DMS53 treated with DMSO at 0.1 percent for 48 hours (cell line): Measurements from ENCODE around the gene OR2M4.
A peak's percentile ranks its signal among the peaks of the same experiment; 100 is the strongest.
"Not testable (repeated sequence)": the region's sequence is repeated elsewhere in the genome, so short reads cannot be mapped to it uniquely, and the experiment has no call there.

Experiments
- DNase-seq: peaks from one replicate; lab custom pipeline; 2025; ENCODE audit not compliant: unreplicated experiment; lab: John Stamatoyannopoulos, UW

Gene OR2M4

DNA sequence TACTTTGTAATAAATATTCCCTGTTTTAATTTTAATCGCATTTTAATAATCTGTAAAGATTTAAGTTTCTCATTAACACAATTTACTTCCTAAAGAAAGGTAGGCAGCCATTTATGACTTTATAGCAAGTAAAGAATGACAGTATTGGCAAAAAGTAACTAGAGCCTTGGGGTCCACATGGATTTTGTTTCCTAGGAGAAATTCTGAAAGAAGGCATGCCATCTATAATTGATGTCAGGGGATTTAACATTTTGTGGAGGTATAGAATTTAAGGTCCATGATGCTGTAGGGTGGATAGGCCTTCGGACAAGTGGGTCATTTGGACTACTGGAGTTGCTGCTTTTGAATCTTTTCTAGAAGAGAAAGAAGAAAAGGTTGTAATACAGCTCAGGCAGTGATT, at the start of gene OR2M4:
Gene OR2M4, plus strand, starts transcription at position 301 of the 400 bp plus-strand sequence. CDS start 7,512 bp downstream, outside the sequence.
- DNase-seq = no peak

DNA sequence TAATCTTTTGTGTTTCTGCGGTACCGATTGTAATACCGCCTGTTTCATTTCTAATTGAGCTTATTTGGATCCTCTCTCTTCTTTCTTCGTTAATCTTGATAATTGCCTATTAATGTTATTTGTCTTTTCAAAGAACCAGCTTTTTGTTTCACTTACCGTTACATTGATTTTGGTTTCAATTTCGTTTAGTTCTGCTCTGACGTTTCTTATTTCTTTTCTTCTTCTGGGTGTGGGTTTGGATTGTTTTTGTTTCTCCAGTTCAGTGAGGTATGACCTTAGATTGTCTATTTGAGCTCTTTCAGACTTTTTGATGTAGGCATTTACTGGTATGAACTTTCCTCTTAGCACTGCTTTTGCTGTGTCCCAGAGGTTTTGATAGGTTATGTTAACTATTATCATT, 47.2 kb upstream of the OR2M4 start:
- DNase-seq = no peak

DNA sequence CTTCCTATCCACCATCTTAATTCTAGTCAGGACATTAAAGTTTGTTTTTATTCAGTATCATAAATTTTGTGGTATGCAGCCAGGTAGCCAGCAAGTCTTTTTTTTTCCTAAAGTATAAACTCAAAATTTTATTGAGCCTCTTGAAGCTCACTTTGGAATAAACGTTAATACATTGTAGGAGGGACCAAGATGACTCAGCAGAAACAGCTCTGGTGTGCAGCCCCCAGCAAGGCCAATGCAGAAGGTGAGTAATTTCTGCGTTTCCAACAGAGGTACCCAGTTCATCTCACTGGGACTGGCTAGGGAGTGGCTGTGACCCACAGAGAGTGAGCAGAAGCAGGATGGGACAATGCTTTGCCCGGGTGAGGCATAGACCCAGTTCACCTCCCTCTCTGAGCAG, 43.9 kb upstream of the OR2M4 start:
- no peak for DNase-seq

GRCh38 chr1:248189026-248189425, 42.2 kb upstream of the OR2M4 start:
- no peak for DNase-seq

DNA sequence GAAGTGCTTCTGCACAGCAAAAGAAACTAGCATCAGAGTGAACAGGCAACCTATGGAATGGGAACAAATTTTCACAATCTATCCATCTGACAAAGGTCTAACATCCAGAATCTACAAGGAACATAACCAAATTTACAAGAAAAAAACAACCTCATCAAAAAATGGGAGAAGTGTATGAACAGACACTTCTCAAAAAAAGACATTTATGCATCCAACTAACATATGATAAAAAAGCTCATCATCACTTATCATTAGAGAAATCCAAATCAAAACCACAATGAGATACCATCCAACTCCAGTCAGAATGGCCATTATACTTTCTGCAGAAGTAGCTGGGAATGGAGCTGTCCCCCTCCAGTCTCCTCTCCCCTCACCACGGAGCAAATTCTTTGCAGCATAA, 37.1 kb upstream of the OR2M4 start:
- no peak for DNase-seq

DNA sequence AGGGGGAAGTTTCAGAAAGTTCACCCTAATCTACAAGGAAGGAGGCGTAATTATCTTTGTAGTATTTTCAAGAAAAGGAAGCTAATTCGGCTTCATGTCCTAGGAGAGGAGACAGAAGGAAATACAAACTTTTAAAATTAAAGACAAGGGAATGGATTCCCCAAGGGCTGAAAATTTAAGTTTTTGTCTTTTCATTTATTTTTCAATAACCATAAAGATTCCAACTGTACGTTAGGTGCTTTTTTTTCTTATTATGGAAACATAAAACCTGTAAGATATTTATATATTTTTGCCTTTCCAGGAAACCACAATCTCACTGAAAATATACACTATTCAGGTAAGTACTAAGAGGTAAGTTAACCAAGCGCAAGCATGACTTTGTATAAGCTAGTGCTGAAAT, 34.3 kb upstream of the OR2M4 start, which contains the start of gene OR2M3:
Gene OR2M3, plus strand, starts transcription at position 301 of the 400 bp plus-strand sequence. CDS start 5,803 bp downstream, outside the sequence.
- DNase-seq = no peak

GRCh38 chr1:248215880-248216279, 15.3 kb upstream of the OR2M4 start:
- no peak for DNase-seq

GRCh38 chr1:248225537-248225936, 5.7 kb upstream of the OR2M4 start:
- no peak for DNase-seq

DNA sequence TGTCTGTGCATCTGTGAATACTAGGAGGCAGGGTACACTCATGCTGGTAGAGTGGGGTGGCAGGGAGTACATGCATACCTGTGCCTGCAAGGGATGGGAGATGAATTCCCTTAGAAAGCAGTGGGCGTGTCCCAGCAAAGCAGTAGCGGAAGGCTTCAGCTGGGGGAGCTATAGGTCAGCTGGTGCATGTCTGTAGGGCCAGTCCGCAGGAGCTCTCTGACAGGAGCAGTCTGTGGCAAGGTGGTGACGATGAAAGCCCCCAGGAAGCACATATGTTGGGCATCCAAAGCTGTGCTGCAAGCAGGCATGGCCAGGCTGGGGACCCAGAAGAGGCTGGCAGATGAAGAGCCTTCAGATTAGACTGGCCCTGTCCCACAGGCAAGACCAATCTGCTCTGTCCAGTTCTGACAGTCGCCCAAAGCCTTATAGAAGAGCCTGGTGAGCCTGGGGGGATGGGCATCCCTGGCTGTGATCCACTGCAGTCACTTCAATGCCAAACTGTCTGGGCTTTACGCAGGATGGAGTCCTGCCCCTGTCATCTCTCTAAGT, 1.8 kb upstream of the OR2M4 start:
- DNase-seq = no peak

GRCh38 chr1:248239478-248239877, 8.3 kb downstream of the OR2M4 start:
- no peak for DNase-seq

- DNase-seq = peak; percentile 59
Measured at GRCh38 chr1:248243204-248243603, 12.0 kb downstream of the OR2M4 start.

DNA sequence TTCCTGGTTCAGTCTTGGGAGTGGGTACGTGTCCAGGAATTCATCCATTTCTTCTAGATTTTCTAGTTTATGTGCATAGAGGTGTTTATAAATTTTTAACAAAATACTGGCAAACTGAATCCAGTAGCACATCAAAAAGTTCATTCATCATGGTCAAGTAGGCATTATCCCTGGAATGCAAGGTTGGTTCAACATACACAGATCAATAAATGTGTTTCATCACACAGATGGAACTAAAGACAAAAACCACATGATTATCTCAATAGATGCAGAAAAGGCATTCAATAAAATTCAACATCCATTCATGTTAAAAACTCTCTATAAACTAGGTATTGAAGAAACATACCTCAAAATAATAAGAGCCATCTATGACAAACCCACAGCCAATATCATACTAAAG, 28.1 kb downstream of the OR2M4 start:
- DNase-seq = not testable (repeated sequence)

- no peak for DNase-seq
Measured at GRCh38 chr1:248268178-248268577, 37.0 kb downstream of the OR2M4 start.

- DNase-seq = not testable (repeated sequence)
Measured at GRCh38 chr1:248273225-248273624, 42.0 kb downstream of the OR2M4 start.

- no peak for DNase-seq
Measured at GRCh38 chr1:248277876-248278275, 46.7 kb downstream of the OR2M4 start, which contains the start of gene OR2T33. OR2T33 (minus strand) TSS chr1:248277976; CDS start chr1:248273814, 4,162 bp downstream.

DNA sequence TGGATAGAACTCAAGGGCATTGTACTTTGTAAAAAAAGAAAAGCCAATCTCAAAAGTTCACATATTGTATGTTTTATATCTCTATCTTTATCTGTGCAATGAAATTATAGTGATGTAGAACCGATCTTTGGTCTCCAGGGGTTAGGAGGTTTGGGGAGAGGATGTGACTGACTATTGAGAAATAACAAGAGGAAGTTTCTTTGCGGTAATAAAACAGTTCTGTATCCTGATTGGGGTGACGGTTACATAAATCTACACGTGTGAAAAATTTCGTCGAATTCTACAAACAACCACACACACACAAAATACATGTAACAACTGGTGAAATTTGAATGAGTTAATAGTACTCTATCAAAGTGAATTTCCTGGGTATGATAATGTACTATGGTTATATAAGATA, 57.2 kb downstream of the OR2M4 start:
- no peak for DNase-seq
